OCI-LY3 (cell line): Measurements from ENCODE around the gene RRAS2.

Experiments
- H2AFZ ChIP-seq: fragments of 200-600, 300-600 bp; shearing (Covaris generic); 2 replicates; pipeline ENCODE4 v1.6.0; 2014; ENCODE audit warnings: antibody characterized with exemption, low read depth, low read length
- H3K27ac ChIP-seq: fragments of 200-600, 300-600 bp; sonication (generic); 2 replicates; pipeline ENCODE4 v1.5.1; 2014; ENCODE audit warnings: mild to moderate bottlenecking, low read length, moderate library complexity, mixed read lengths
- H3K27me3 ChIP-seq: fragments of 200-600, 300-600 bp; sonication (generic); 2 replicates; pipeline ENCODE4 v1.6.1; 2014; ENCODE audit warnings: low read depth, low read length, mixed read lengths
- H3K36me3 ChIP-seq: fragments of 200-600, 300-600 bp; sonication (generic); replicated peaks from 2 replicates; pipeline ENCODE3; 2014; ENCODE audit warnings: low read depth, low read length, mixed read lengths
- H3K4me1 ChIP-seq: fragments of 300-600, 200-600 bp; sonication (generic); 2 replicates; pipeline ENCODE4 v1.6.1; 2014; ENCODE audit warnings: low read length, mixed read lengths
- H3K4me2 ChIP-seq: fragments of 200-600, 300-600 bp; sonication (generic); 2 replicates; pipeline ENCODE4 v1.6.1; 2014; ENCODE audit warnings: low read length, mixed read lengths
- H3K4me3 ChIP-seq: fragments of 300-600, 200-600 bp; sonication (generic); 2 replicates; pipeline ENCODE4 v1.5.1; 2014; ENCODE audit warnings: antibody characterized with exemption, mild to moderate bottlenecking, low read length, moderate library complexity
- H3K79me2 ChIP-seq: fragments of 300-600, 200-600 bp; shearing (Covaris generic); 2 replicates; pipeline ENCODE4 v1.6.1; 2014; ENCODE audit warnings: mild to moderate bottlenecking, low read length, mixed read lengths
- H3K9ac ChIP-seq: fragments of 300-600, 200-600 bp; shearing (Covaris generic); 2 replicates; pipeline ENCODE4 v1.6.0; 2014; ENCODE audit warnings: mild to moderate bottlenecking, low read length, moderate library complexity
- H3K9me3 ChIP-seq: fragments of 200-600, 300-600 bp; shearing (Covaris generic); 2 replicates; pipeline ENCODE4 v1.6.1; 2014; ENCODE audit warnings: low read length, mixed read lengths; ENCODE audit not compliant: insufficient read depth
- H4K20me1 ChIP-seq: fragments of 200-600, 300-600 bp; sonication (generic); 2 replicates; pipeline ENCODE4 v1.6.1; 2016; ENCODE audit warnings: low read length, mixed read lengths; ENCODE audit not compliant: insufficient read depth
- EZH2phosphoT487 ChIP-seq: fragments of 200-600 bp; shearing (Covaris generic); IDR thresholded peaks from 2 replicates; pipeline ENCODE4 v1.6.1; 2018; ENCODE audit warnings: antibody characterized with exemption, mixed run types, low read depth
- TF ChIP-seq, protein P1 (sequence below): fragments of 200-600, 300-600 bp; sonication (generic); IDR thresholded peaks from 2 replicates; pipeline ENCODE4 v1.5.1; 2014; ENCODE audit warnings: antibody characterized with exemption, low read length, low read depth

Gene RRAS2

DNA sequence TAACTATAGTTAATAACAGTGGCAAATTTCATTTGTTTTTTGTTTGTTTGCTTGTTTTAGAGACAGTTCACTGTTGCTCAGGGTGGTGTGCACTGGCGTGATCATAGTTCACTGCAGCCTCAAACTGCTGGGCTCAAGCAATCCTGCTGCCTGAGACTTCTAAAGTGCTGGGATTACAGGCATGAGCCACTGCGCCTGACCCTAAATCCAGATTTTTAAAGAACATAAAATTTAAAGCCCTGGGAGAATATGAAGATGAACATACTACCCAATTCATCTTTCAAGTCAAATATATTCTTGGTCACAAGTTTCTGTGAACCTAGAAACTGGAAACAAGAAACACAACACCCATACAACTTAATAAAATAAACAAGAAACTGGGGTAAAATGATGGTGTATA lies 28.1 kb downstream of the RRAS2 start:
- Histone ChIP-seq H3K4me1 (peaks cover 42% of the 10 kb centered on the region), H3K9me3 (no peaks in the 10 kb centered on the region), H3K79me2 (peaks cover 85% of the 10 kb centered on the region), H3K27me3 (no peaks in the 10 kb centered on the region), H4K20me1 (peaks cover 19% of the 10 kb centered on the region), H3K9ac (no peak overlapping the region), H2AFZ (no peak overlapping the region), H3K36me3 (no peaks in the 10 kb centered on the region), H3K4me3 (peak overlapping the region; percentile 27; the same call in 1 of the 2 replicates), H3K27ac (no peak overlapping the region), H3K4me2 (peak overlapping the region; percentile 66)
- TF ChIP-seq, protein P1, sequence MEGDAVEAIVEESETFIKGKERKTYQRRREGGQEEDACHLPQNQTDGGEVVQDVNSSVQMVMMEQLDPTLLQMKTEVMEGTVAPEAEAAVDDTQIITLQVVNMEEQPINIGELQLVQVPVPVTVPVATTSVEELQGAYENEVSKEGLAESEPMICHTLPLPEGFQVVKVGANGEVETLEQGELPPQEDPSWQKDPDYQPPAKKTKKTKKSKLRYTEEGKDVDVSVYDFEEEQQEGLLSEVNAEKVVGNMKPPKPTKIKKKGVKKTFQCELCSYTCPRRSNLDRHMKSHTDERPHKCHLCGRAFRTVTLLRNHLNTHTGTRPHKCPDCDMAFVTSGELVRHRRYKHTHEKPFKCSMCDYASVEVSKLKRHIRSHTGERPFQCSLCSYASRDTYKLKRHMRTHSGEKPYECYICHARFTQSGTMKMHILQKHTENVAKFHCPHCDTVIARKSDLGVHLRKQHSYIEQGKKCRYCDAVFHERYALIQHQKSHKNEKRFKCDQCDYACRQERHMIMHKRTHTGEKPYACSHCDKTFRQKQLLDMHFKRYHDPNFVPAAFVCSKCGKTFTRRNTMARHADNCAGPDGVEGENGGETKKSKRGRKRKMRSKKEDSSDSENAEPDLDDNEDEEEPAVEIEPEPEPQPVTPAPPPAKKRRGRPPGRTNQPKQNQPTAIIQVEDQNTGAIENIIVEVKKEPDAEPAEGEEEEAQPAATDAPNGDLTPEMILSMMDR = no peak
- TF ChIP-seq EZH2phosphoT487 = no peak

DNA sequence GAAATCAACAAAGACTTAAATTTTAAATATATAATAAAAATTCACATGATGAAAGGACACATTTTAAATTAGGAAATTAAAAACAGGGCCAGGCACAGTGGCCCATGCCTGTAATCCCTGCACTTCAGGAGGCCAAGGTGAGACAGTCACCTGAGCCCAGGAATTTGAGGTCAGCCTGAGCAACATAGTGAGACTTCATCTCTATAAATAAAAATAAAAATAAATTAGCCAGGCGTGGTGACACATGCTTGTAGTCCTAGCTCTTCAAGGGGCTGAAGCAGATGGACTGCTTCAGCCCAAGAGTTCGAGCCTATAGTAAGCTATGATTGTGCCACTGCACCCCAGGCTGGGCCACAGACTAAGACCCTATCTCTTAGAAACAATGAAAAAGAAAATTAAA lies 29.3 kb downstream of the RRAS2 start:
- no peak overlapping the region for H3K4me3 ChIP-seq
- H3K9ac ChIP-seq = no peak overlapping the region
- peaks cover 48% of the 10 kb centered on the region for H3K4me1 ChIP-seq
- no peaks in the 10 kb centered on the region for H3K9me3 ChIP-seq
- H3K79me2 ChIP-seq = peaks cover 81% of the 10 kb centered on the region
- TF ChIP-seq, protein P1 = no peak
- TF ChIP-seq EZH2phosphoT487 = no peak
- H2AFZ ChIP-seq = no peak overlapping the region
- peaks cover 14% of the 10 kb centered on the region for H4K20me1 ChIP-seq
- no peak overlapping the region for H3K4me2 ChIP-seq
- H3K27ac ChIP-seq = no peak overlapping the region
- no peaks in the 10 kb centered on the region for H3K27me3 ChIP-seq
- no peaks in the 10 kb centered on the region for H3K36me3 ChIP-seq

DNA sequence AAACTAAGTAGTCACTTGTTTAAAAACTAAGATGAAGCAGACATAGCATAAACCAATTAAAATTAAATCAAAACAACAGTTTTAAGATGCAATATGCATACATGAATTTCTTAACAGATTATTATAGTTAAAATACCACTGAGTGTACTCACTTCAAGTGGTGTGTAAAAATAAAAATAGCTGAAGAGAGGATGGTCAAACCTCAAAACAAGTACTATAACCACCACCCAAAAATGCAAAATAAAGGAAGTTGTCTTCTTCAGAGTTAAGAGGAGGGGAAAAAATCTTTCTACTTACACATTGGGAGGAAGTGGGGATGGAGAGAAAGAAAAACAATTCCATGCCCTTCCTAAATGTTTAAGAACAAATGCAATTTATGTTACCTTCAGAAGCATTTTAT lies 31.9 kb downstream of the RRAS2 start:
- Histone ChIP-seq H3K4me2 (peak overlapping the region; percentile 31), H3K36me3 (peaks cover 5% of the 10 kb centered on the region), H2AFZ (no peak overlapping the region), H3K27ac (no peak overlapping the region), H3K27me3 (no peaks in the 10 kb centered on the region), H3K79me2 (peaks cover 83% of the 10 kb centered on the region), H3K4me1 (peaks cover 62% of the 10 kb centered on the region), H3K4me3 (no peak overlapping the region), H4K20me1 (peaks cover 12% of the 10 kb centered on the region), H3K9me3 (no peaks in the 10 kb centered on the region), H3K9ac (no peak overlapping the region)
- TF ChIP-seq, protein P1 = no peak
- no peak for TF ChIP-seq EZH2phosphoT487

DNA sequence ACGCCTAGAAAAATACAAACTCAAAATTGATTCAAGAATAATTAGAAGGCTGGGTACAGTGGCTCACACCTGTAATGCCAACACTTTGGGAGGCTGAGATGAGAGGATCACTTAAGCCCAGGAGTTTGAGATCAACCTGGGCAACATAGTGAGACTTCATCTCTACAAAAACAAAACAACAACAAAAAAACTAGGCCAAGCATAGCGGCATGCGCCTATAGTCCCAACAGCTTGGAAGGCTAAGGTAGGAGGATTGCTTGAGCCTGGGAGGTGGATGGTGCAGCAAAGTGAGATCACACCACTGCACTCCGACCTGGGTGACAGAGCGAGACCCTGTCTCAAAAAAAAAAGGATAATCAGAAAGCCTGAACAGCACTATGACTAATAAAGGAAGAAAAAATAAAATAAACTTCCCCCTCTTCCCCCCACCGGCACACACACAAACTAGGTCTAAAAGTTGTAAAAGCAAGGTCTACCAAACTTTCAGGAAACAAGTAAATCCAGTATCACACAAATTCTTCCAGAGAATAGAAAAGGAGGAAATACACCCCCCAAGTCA lies 35.8 kb downstream of the RRAS2 start:
- Histone ChIP-seq H3K36me3 (peaks cover 5% of the 10 kb centered on the region), H3K9me3 (no peaks in the 10 kb centered on the region), H3K4me3 (peak overlapping the region; percentile 24; the same call in 1 of the 2 replicates), H3K79me2 (peaks cover 82% of the 10 kb centered on the region), H2AFZ (no peak overlapping the region), H3K27me3 (no peaks in the 10 kb centered on the region), H4K20me1 (no peaks in the 10 kb centered on the region), H3K9ac (peak overlapping the region; percentile 6; the same call in 1 of the 2 replicates), H3K4me1 (peaks cover 58% of the 10 kb centered on the region), H3K27ac (no peak overlapping the region), H3K4me2 (peak overlapping the region; percentile 56)
- TF ChIP-seq, protein P1 = no peak
- no peak for TF ChIP-seq EZH2phosphoT487
